Stimulated activated naive B cell treated with anti-CD40 and anti-IgM and Interleukin-4, amounts not matched to agents 10 μg/mL and 1 μg/mL and 100 μg/mL, for 72 hours (primary cell): Measurements from ENCODE around the gene PTPRT.

ENCODE experiments used
- ATAC-seq, 2 donors: fragments of 150-1000 bp; cut with Tn5 transposase; replicated peaks; 2 replicates each; pipeline ENCODE4 v1.10.0; 2021; ENCODE audit warnings: moderate library complexity in 1 of 2
- DNase-seq: peaks from one replicate; pipeline ENCODE4 v3.0.0; 2021
- H3K27ac Mint-ChIP-seq: one replicate; pipeline ENCODE4 v1.8.0; 2022; ENCODE audit warnings: mild to moderate bottlenecking, mixed read lengths
- H3K27me3 Mint-ChIP-seq, 2 donors: one replicate each; pipeline ENCODE4 v1.8.0; 2022; ENCODE audit warnings: mixed read lengths in 2 of 2
- H3K36me3 Mint-ChIP-seq, 2 donors: one replicate each; pipeline ENCODE4 v1.8.0; 2022; ENCODE audit warnings: mixed read lengths in 2 of 2, mild to moderate bottlenecking in 1 of 2
- H3K4me1 Mint-ChIP-seq, 2 donors: one replicate each; pipeline ENCODE4 v1.8.0; 2022; ENCODE audit warnings: mixed read lengths in 2 of 2, mild to moderate bottlenecking in 1 of 2
- H3K4me3 Mint-ChIP-seq, 2 donors: one replicate each; pipeline ENCODE4 v1.8.0; 2022; ENCODE audit warnings: mild to moderate bottlenecking in 2 of 2, mixed read lengths in 2 of 2, moderate library complexity in 1 of 2
- H3K9me3 Mint-ChIP-seq, 2 donors: one replicate each; pipeline ENCODE4 v1.8.0; 2022; ENCODE audit warnings: mixed read lengths in 2 of 2, mild to moderate bottlenecking in 1 of 2

Gene PTPRT

DNA sequence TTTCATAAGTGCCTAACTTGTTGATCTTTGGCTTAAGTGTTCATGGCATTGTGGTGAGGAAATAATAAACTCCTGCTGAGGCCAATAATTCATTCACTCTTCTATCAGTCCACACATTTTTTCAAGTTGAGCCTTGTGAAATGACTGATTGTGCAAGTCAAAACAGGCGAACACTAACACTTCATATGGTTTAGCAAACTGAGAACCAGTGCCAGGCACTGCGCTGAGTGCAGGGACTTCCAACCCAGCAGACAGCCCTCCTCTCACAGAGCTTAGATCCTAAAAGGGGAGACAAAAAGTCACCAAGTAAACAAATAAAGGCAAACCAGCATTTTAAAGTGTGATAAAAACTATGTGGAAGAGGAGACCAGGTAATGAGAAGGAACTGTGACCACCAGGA is 435.0 kb downstream of the PTPRT start:
- Mint-ChIP-seq H3K4me1 (no peaks in the 10 kb centered on the region), H3K36me3 (no peaks in the 10 kb centered on the region), H3K27me3 (no peaks in the 10 kb centered on the region), H3K27ac (no peak overlapping the region), H3K9me3 (peaks cover 2 to 3% of the 10 kb centered on the region in 2 donors), H3K4me3 (no peak overlapping the region)
- ATAC-seq (no peak), DNase-seq (no peak)

DNA sequence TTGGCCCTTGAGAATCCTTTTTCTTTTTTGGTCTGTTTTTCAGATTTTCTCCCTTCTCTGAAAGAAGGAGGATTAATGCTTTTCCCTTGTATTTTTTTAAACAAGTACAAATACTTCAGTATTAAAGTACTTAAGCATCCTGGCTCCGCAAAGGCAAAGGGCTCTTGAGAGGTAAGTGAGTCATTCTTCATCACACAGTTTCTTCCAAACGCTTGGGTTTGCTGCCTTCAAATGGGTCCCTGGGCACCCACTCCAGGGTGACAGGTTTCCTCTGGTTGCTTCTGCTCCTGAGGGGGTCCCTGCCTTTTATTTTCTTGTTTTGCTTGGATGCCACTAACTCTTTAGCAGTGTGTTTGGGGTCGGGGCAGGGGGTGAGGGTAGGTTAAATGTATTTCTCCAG is 437.1 kb downstream of the PTPRT start:
- DNase-seq (no peak), ATAC-seq (no peak)
- Mint-ChIP-seq H3K9me3 (peaks cover 0 to 2% of the 10 kb centered on the region in 2 donors), H3K27ac (no peak overlapping the region), H3K36me3 (no peaks in the 10 kb centered on the region), H3K4me3 (no peak overlapping the region), H3K27me3 (no peaks in the 10 kb centered on the region), H3K4me1 (no peaks in the 10 kb centered on the region)

DNA sequence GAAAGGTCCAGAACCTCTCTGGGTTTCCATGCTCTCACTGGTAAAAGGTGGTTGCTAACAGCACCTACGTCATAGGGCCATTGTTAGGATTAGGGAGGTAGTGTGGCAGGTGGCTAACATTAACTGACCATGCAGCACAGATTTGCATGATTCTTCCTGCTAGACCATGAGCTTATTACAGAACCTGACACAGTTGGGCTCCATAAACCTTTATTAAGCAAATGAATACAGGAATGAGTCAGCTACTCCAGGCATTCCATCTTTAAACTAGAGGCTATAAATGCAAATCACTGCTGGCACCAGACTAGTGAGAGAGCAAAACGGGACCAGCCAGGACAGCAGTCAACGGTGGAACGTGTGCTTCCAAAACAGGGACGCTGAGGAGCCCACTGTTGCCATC is 440.1 kb downstream of the PTPRT start:
- H3K36me3 Mint-ChIP-seq: no peaks in the 10 kb centered on the region
- H3K9me3 Mint-ChIP-seq: peaks cover 0 to 2% of the 10 kb centered on the region in 2 donors
- H3K27ac Mint-ChIP-seq: no peak overlapping the region
- H3K4me1 Mint-ChIP-seq: no peaks in the 10 kb centered on the region
- no peaks in the 10 kb centered on the region for H3K27me3 Mint-ChIP-seq
- no peak for DNase-seq
- H3K4me3 Mint-ChIP-seq: no peak overlapping the region
- ATAC-seq: no peak

DNA sequence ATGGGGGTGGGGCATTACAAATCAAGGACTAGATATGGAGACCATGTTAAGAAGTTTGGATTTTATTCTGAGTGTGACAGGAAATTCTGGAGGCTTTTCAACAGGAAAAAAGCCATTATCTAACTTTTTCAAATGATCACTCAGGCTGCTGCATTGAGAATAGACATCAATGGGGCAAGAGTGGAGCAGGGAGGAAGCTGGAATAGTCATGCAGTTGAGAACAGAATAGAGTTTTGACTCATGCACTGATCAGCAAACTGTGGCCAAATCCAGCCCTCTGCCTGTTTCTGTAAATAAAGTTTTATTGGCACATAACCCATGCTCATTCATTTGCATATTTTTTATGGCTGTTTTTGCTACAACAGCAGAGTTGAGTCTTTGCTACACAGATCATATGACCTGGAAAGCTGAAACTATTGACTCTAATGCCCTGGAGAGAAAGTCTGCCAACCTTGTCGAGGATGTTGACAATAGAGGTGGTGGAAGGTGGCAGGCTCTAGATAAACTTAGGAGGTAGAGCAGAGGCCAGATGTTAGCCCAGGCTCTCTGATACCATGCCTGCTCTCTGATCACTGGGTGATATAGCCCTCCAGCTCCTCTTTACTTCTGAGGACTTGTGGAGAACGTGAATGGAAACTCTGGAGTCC is 441.8 kb downstream of the PTPRT start:
- Mint-ChIP-seq H3K9me3 (peaks cover under 1 to 6% of the 10 kb centered on the region in 2 donors), H3K36me3 (no peaks in the 10 kb centered on the region), H3K27ac (no peak overlapping the region), H3K4me1 (no peaks in the 10 kb centered on the region), H3K4me3 (no peak overlapping the region), H3K27me3 (no peaks in the 10 kb centered on the region)
- DNase-seq: no peak
- no peak for ATAC-seq

DNA sequence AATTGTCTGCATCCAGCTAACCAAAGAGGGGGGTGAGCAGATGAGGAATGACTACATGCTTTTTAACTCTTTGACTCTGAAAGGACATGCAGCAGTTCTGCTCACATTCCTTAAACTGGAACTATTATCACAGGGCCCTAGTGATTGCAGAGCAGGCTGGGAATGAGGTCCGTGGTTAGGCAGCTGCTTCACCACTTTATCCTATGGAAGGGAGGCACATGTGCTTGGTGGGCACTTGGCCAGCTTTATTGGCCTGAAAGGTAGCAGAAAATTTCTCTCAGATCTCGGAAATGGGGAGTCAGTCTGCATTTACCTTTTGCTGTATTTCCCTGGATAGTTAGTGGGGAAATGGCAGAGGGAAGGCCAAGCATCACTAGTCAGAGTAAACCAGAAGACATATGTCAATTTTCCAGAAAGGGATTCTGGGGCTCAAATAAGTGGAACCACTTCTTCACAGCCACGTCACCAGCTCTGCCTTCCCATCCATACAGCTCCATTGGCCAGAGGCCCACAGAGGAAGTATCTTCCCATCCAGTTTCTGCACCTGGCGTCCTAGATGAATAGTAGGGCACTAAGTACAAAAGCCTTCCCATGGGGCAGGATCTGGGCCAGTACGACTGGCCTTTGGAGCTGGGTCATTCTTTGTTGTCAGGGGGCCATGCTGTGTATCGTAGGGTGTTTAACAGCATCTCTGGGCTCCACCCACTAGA is 444.8 kb downstream of the PTPRT start:
- no peak overlapping the region for H3K27ac Mint-ChIP-seq
- ATAC-seq: no peak
- no peak overlapping the region for H3K4me3 Mint-ChIP-seq
- DNase-seq: no peak
- H3K4me1 Mint-ChIP-seq: no peaks in the 10 kb centered on the region
- peaks cover 3 to 7% of the 10 kb centered on the region in 2 donors for H3K9me3 Mint-ChIP-seq
- H3K36me3 Mint-ChIP-seq: no peaks in the 10 kb centered on the region
- no peaks in the 10 kb centered on the region for H3K27me3 Mint-ChIP-seq

DNA sequence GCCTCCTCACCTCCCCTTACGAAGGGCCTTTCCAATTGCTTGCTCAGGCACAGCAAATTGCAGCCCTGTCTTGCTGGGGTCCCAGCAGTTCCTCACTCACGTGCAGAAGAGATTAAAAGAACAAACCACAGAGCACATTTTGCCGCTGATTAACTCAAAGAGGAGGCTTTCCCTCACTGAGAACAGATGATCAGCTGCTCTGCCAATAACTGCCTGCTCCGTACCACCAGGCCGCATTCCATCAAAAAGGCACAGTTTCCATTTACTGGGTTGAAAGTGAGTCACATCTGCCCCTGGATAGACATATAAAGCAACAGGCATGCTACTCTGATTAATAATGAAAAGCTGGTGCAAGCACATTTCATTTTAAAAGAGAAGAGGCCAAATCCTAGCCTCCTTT is 446.8 kb downstream of the PTPRT start:
- H3K27me3 Mint-ChIP-seq: no peaks in the 10 kb centered on the region
- no peaks in the 10 kb centered on the region for H3K4me1 Mint-ChIP-seq
- ATAC-seq (no peak), DNase-seq (no peak)
- H3K27ac Mint-ChIP-seq: no peak overlapping the region
- no peak overlapping the region for H3K4me3 Mint-ChIP-seq
- H3K9me3 Mint-ChIP-seq: peaks cover 3 to 5% of the 10 kb centered on the region in 2 donors
- H3K36me3 Mint-ChIP-seq: no peaks in the 10 kb centered on the region

DNA sequence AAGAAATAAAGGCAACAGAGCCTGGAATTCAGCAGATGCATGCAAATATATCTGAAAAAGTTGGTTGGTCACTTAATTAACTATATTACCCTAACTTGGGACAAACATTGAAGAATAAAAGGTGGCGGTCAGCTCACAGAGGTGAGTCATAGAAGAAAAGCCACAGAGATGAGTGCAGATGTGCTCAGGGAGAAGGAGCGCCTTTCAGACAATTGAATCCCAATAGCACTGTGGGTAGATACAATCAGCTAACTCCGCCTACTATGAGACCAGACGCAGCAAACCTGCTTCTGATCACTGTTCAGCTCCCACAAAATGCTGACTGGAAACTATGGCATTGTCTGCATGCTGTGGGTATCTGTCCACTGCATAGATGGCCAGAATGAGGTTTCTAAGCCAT is 447.8 kb downstream of the PTPRT start:
- H3K4me1 Mint-ChIP-seq: no peaks in the 10 kb centered on the region
- DNase-seq (no peak), ATAC-seq (no peak)
- no peak overlapping the region for H3K4me3 Mint-ChIP-seq
- H3K9me3 Mint-ChIP-seq: peaks cover 3 to 5% of the 10 kb centered on the region in 2 donors
- H3K36me3 Mint-ChIP-seq: no peaks in the 10 kb centered on the region
- H3K27me3 Mint-ChIP-seq: no peaks in the 10 kb centered on the region
- no peak overlapping the region for H3K27ac Mint-ChIP-seq

DNA sequence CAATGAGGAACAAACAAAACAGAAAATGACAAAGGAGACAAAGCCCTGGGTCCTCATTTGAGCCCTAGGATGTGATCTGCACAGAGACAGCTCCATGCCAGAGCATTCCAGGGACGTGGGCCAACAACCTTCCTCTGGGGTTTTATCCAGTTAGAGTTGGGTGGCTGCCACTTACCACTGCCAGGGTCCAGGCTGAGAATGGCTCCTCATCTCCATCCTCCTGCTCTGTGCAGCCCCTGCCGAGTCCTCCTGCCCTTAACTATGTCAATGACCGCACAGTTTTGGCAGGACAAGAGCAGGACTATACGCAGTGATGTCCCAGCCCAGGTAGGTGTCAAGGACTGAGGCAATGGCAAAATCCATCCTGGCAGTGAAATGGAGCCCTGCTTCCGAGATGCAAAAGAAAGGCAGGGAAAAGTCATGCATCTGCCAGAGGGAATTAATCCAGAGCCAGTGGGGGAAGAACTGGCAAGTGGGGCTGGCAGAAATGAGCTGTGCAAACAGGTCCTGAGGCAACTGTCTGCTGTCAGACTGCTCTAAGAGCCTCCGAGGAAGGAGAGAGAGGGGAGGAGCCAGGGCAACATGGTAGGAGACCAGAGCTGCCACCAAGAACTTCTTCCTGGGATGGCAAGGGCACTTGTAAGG is 449.4 kb downstream of the PTPRT start:
- Mint-ChIP-seq H3K4me3 (no peak overlapping the region), H3K27me3 (no peaks in the 10 kb centered on the region), H3K9me3 (peaks cover 3 to 5% of the 10 kb centered on the region in 2 donors), H3K27ac (no peak overlapping the region), H3K4me1 (no peaks in the 10 kb centered on the region), H3K36me3 (no peaks in the 10 kb centered on the region)
- no peak for ATAC-seq
- DNase-seq: no peak

DNA sequence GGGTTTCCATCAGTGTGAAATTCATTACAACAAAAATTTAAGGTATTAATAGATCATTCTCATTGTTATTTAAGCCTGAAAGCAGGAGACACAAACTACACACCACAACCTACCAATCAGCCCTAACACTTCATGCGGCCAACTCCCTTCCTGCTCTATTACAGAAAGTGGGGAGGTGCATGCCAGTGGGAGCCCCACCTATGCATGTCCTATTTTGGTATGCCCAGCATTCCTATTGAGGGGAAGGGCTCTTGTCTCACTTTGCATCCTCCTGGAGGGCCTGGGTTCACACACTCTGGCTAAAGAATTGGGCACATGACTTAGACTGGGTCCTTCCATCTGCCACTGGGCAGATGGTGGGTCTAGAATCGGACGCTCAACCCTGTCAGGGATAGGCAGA is 450.0 kb downstream of the PTPRT start:
- H3K27ac Mint-ChIP-seq: no peak overlapping the region

DNA sequence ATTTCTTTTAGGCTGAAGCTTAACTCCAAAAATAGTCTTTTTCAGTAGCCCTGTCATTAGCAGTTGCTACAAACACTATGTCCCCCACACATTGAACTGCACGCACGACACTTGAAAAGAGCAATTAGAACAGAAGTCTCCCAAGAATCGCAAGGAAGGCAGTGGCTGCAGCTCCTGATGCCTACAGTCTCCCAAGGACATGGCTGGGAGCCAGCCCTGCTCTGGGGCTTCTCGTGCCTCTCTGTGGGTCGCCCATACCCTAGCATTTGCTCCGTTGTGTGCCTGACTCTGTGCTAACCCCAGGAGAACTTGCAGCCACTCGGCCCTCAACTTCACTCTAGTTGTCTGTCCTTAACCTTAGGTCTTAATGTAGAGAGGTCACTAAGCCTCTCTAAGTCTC is 454.2 kb downstream of the PTPRT start:
- DNase-seq: no peak
- ATAC-seq: no peak
- Mint-ChIP-seq H3K27ac (no peak overlapping the region), H3K36me3 (no peaks in the 10 kb centered on the region), H3K4me3 (no peak overlapping the region), H3K9me3 (no peaks in the 10 kb centered on the region), H3K27me3 (no peaks in the 10 kb centered on the region), H3K4me1 (no peaks in the 10 kb centered on the region)

More for the DNA sequence above, 450.0 kb downstream of the PTPRT start:
- no peak for ATAC-seq
- no peak for DNase-seq
- Mint-ChIP-seq H3K4me3 (no peak overlapping the region), H3K9me3 (peaks cover 3 to 5% of the 10 kb centered on the region in 2 donors), H3K36me3 (no peaks in the 10 kb centered on the region), H3K4me1 (no peaks in the 10 kb centered on the region), H3K27me3 (no peaks in the 10 kb centered on the region)

DNA sequence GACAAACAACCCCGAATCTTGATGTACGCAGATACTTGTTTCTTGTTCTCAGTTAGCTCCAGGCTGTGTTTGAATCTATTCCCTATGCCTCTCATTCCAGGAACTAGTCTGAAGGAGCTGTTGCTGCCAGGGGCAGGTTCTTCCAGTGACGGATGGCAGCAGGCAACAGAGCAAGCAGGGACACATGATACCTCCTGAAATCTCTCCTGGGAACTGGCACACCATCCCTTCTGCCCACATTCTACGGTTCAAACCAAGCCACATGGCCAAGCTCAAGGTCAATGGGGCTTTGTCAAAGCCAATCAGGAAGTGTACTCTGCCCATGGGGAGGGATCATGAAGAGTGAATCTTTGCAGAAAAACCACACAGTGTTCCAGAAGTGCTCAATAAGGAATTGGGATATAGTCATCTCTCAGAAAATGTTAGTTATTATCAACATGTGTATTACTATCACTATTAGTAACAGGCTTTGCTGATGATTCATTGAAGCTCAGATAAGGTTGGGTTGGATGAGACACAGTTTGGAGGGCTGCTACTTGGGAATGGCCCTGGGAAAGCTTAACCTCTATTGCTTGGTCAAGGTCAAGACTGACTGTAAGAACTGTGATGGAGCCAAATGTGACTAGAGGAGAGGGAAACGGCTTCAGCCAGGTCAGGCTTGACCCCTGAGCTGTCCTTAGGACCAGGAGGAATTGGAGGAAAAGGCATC is 454.9 kb downstream of the PTPRT start:
- no peaks in the 10 kb centered on the region for H3K9me3 Mint-ChIP-seq
- no peaks in the 10 kb centered on the region for H3K27me3 Mint-ChIP-seq
- no peaks in the 10 kb centered on the region for H3K36me3 Mint-ChIP-seq
- ATAC-seq (no peak), DNase-seq (no peak)
- H3K4me3 Mint-ChIP-seq: no peak overlapping the region
- H3K27ac Mint-ChIP-seq: no peak overlapping the region
- H3K4me1 Mint-ChIP-seq: no peaks in the 10 kb centered on the region

DNA sequence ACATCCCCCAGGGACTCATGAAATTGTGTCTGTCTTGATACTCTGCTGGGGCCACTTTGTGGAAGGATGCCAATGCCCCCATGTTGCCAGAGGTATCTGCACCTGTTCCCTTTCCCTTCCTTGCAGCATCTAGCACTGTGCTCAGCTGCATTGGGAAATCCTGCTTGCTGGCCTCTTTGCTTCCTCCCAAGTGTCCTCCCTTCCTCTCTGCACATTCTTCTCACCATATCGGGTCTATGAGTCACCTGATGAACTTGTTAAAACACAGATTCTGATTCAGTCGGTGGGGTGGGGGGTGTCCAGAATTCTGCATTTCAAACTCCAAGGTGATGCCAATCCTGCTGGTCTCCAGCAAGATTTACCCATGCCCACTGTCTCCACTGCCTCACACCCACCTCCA is 467.8 kb downstream of the PTPRT start:
- Mint-ChIP-seq H3K27ac (no peak overlapping the region), H3K9me3 (peaks cover 1 to 3% of the 10 kb centered on the region in 2 donors)

DNA sequence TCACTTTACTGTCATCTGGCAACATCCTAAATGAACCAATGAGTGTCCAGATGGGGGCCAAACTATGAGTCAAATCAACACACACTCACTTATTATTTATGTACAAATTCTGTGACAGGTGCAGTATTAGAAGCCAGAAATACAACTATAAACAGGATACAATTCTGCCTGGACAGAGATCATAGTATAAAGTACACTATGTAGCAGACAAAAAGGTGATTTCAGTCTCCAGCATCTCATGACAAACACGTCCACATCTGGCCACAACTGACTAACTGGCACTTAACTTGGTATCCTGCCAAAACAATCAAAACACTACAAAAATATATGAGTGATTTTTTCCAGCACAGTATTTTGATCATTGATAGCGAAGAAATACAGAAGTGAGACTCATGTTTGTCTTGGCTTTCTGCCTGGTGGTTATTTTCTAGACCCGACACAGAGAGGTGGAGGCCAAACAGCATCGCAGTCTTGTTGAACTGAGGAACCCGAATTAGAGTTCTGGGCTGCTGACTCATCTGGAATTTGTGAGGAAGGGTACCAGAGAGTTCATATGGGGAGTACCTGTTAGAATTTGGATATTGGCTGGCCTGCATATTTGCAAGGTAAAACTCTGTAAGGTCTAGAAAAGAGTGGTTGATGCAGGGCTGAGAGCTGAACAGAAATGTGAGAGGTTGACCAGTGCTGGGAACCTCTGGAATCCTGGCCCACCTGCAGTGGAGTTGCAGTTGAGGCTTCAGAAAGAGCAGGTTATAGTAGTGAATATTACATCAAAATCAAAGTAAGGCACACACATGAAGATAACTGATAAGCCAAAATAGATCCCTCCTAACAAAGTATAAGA is 475.2 kb downstream of the PTPRT start:
- Mint-ChIP-seq H3K27me3 (no peaks in the 10 kb centered on the region), H3K27ac (no peak overlapping the region), H3K9me3 (peaks cover 10 to 13% of the 10 kb centered on the region in 2 donors), H3K36me3 (no peaks in the 10 kb centered on the region), H3K4me1 (no peaks in the 10 kb centered on the region), H3K4me3 (no peak overlapping the region)
- ATAC-seq (no peak), DNase-seq (no peak)

More for the DNA sequence above, 467.8 kb downstream of the PTPRT start:
- Mint-ChIP-seq H3K4me1 (no peaks in the 10 kb centered on the region), H3K36me3 (no peaks in the 10 kb centered on the region), H3K4me3 (no peak overlapping the region), H3K27me3 (no peaks in the 10 kb centered on the region)
- DNase-seq (no peak), ATAC-seq (no peak)

DNA sequence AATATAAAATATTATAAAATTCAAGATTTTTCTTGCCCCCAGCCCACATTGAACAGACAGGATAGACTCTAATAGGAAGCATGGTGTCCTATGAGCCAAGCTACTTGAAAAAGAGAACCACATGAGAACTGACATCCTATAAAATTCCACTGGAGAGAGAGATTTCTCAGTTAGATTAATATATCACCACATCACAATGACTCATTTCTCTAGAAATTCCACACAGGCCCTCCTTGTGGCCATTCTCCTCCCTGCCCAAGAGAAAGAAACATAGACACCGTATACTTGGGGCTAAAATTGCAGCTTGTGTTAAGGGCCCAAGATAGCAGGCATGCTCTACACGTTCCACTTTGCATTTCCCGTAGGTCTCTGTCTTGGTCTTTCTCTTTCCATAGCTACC is 481.4 kb downstream of the PTPRT start:
- peaks cover 15 to 22% of the 10 kb centered on the region in 2 donors for H3K9me3 Mint-ChIP-seq
- no peak overlapping the region for H3K4me3 Mint-ChIP-seq
- no peaks in the 10 kb centered on the region for H3K4me1 Mint-ChIP-seq
- H3K27ac Mint-ChIP-seq: no peak overlapping the region
- no peak for ATAC-seq
- DNase-seq: no peak
- H3K27me3 Mint-ChIP-seq: no peaks in the 10 kb centered on the region
- no peaks in the 10 kb centered on the region for H3K36me3 Mint-ChIP-seq
